HFFc6 (cell line): Measurements from ENCODE around the gene ZNF341. TPM values are rescaled to one million over a fixed set of nuclear protein-coding genes. Genes with fewer than 3 reads are reported as not detected.

Experiments used
- DNase-seq: peaks from one replicate; pipeline ENCODE4 v3.0.0-alpha.2; 2018
- H3K27ac Mint-ChIP-seq: 2 replicates; pipeline ENCODE4 v1.8.0; 2020; ENCODE audit warnings: mild to moderate bottlenecking, mixed read lengths
- H3K27me3 Mint-ChIP-seq: 2 replicates; pipeline ENCODE4 v1.8.0; 2021; ENCODE audit warnings: mild to moderate bottlenecking, moderate library complexity, mixed read lengths; ENCODE audit not compliant: insufficient read depth
- H3K36me3 Mint-ChIP-seq: 2 replicates; pipeline ENCODE4 v1.8.0; 2021; ENCODE audit warnings: low read depth, mixed read lengths
- H3K4me1 Mint-ChIP-seq: 2 replicates; pipeline ENCODE4 v1.8.0; 2020; ENCODE audit warnings: low read depth, mixed read lengths
- H3K4me3 Mint-ChIP-seq: 2 replicates; pipeline ENCODE4 v1.8.0; 2020; ENCODE audit warnings: mild to moderate bottlenecking, moderate library complexity, mixed read lengths
- H3K9me3 Mint-ChIP-seq: 2 replicates; pipeline ENCODE4 v1.8.0; 2020; ENCODE audit warnings: mild to moderate bottlenecking, mixed read lengths
- CTCF ChIP-seq: fragments of 200-600 bp; sonication (generic); IDR thresholded peaks from 2 replicates; pipeline ENCODE4 v1.5.0; 2021; ENCODE audit warnings: antibody characterized with exemption, mild to moderate bottlenecking
- total RNA-seq, 6 experiments: library from RNA; stranded (reverse); fragmentation: NEBNext Ultra II Directional; extraction: Animal tissue kit (Norgen Biotek cat#: 25700); gene quantifications; 2 replicates in 1 of 6; 3 replicates in 5 of 6; pipeline ENCODE4 v1.2.3, GENCODE V29; 2021

The ZNF341 gene
- total RNA-seq, 6 experiments from 2014 or later = 3.2 to 4.1 (median 3.6) TPM

GRCh38 chr20:33740189-33740588 is 8.4 kb downstream of the ZNF341 start:
- DNase-seq = no peak
- no peak overlapping the region; the same call in 1 of the 2 replicates for H3K27ac Mint-ChIP-seq
- H3K4me3 Mint-ChIP-seq = no peak overlapping the region

GRCh38 chr20:33744181-33744580 is 12.4 kb downstream of the ZNF341 start:
- Mint-ChIP-seq H3K4me3 (no peak overlapping the region), H3K27me3 (no peaks in the 10 kb centered on the region; the same call in 1 of the 2 replicates), H3K27ac (no peak overlapping the region), H3K9me3 (no peaks in the 10 kb centered on the region), H3K36me3 (peaks cover 17% of the 10 kb centered on the region), H3K4me1 (peaks cover 3% of the 10 kb centered on the region; the same call in 1 of the 2 replicates)
- no peak for DNase-seq
- TF ChIP-seq CTCF = no peak

More at GRCh38 chr20:33740189-33740588, 8.4 kb downstream of the ZNF341 start:
- TF ChIP-seq CTCF = no peak
- Mint-ChIP-seq H3K9me3 (peaks cover 23% of the 10 kb centered on the region), H3K36me3 (peaks cover 25% of the 10 kb centered on the region), H3K4me1 (peaks cover 10% of the 10 kb centered on the region; the same call in 1 of the 2 replicates), H3K27me3 (no peaks in the 10 kb centered on the region)

GRCh38 chr20:33744773-33745385 is 13.1 kb downstream of the ZNF341 start:
- DNase-seq = no peak
- TF ChIP-seq CTCF = no peak
- no peak overlapping the region for H3K27ac Mint-ChIP-seq
- peaks cover 17% of the 10 kb centered on the region for H3K36me3 Mint-ChIP-seq
- no peaks in the 10 kb centered on the region; the same call in 1 of the 2 replicates for H3K27me3 Mint-ChIP-seq
- no peak overlapping the region for H3K4me3 Mint-ChIP-seq
- H3K4me1 Mint-ChIP-seq = no peaks in the 10 kb centered on the region
- H3K9me3 Mint-ChIP-seq = no peaks in the 10 kb centered on the region

- TF ChIP-seq CTCF = no peak
- no peak overlapping the region for H3K27ac Mint-ChIP-seq
- no peak overlapping the region for H3K4me3 Mint-ChIP-seq
- peaks cover 17% of the 10 kb centered on the region for H3K36me3 Mint-ChIP-seq
- no peaks in the 10 kb centered on the region for H3K4me1 Mint-ChIP-seq
- no peaks in the 10 kb centered on the region; the same call in 1 of the 2 replicates for H3K27me3 Mint-ChIP-seq
- H3K9me3 Mint-ChIP-seq = no peaks in the 10 kb centered on the region
- DNase-seq = no peak
Measured at GRCh38 chr20:33746325-33746998, 14.7 kb downstream of the ZNF341 start.

- Mint-ChIP-seq H3K4me3 (no peak overlapping the region), H3K9me3 (no peaks in the 10 kb centered on the region), H3K4me1 (no peaks in the 10 kb centered on the region), H3K27ac (no peak overlapping the region; the same call in 1 of the 2 replicates), H3K36me3 (peaks cover 30% of the 10 kb centered on the region), H3K27me3 (no peaks in the 10 kb centered on the region; the same call in none of the 2 replicates)
- DNase-seq = no peak
- TF ChIP-seq CTCF = 0 out of 2 replicates have a peak, but pooled peaks have one; percentile 8
Measured at GRCh38 chr20:33751775-33752174, 20.0 kb downstream of the ZNF341 start.
